A549 (cell line): ENCODE results near the gene MSL3B.

ENCODE experiments used
- ATAC-seq, 2 experiments: fragments of 200-7000 bp in 1 of 2; fragments of >200 bp in 1 of 2; cut with Nextera tagmentation in 1 of 2; cut with Tn5 transposase in 1 of 2; 3 replicates each; pipeline versions ENCODE4 v1.8.0 to v1.9.1; 2018 to 2020; ENCODE audit warnings: mild to moderate bottlenecking in 1 of 2, moderate library complexity in 1 of 2
- CTCF ChIA-PET: fragments of 300-600 bp; sonication (Branson Sonifier 250); formaldehyde crosslinking; extraction: SDS; loops from one replicate; lab custom pipeline; 2021; ENCODE audit warnings: antibody characterized with exemption, inconsistent platforms; lab: Yijun Ruan, JAX
- POLR2A ChIA-PET: fragments of 350-600 bp; formaldehyde crosslinking; extraction: SDS; loops from one replicate; lab custom pipeline; 2021; ENCODE audit warnings: antibody characterized with exemption, inconsistent platforms; lab: Yijun Ruan, JAX
- DNase-seq, 2 experiments: peaks; one replicate each; pipeline versions ENCODE4 v3.0.0 to v3.0.0-alpha.2; 2011 to 2016; ENCODE audit warnings: low read depth in 1 of 2, low spot score in 1 of 2
- FAIRE-seq: peaks from 2 replicates; lab custom pipeline; 2011; peaks lifted over from hg19 to GRCh38; lab: Jason Lieb, UNC
- H3K27ac ChIP-seq, 2 experiments: fragments of >200 bp; sonication (Bioruptor Twin); formaldehyde crosslinking; 3 replicates each; pipeline ENCODE4 v1.5.1; 2016 to 2017
- H3K4me1 ChIP-seq: fragments of >200 bp; sonication (Bioruptor Twin); formaldehyde crosslinking; 3 replicates; pipeline ENCODE4 v1.6.1; 2016
- H3K4me2 ChIP-seq: fragments of >200 bp; sonication (Bioruptor Twin); formaldehyde crosslinking; 3 replicates; pipeline ENCODE4 v1.6.1; 2016
- H3K4me3 ChIP-seq: fragments of >200 bp; sonication (Bioruptor Twin); formaldehyde crosslinking; 3 replicates; pipeline ENCODE4 v1.5.1; 2016
- H3K9me3 ChIP-seq: fragments of >200 bp; sonication (Bioruptor Twin); formaldehyde crosslinking; 3 replicates; pipeline ENCODE4 v1.6.1; 2016
- CBX8 ChIP-seq: fragments of 200-600 bp; sonication (generic); IDR thresholded peaks from 2 replicates; pipeline ENCODE4 v1.6.1; 2016
- CHD2 ChIP-seq: fragments of 150-350 bp; IDR thresholded peaks from 2 replicates; pipeline ENCODE4 v1.6.1; 2014; ENCODE audit warnings: low read length; ENCODE audit not compliant: partially characterized antibody
- EP300 ChIP-seq, 2 experiments: fragments of >200 bp; sonication (Bioruptor Twin); formaldehyde crosslinking; IDR thresholded peaks; 2 replicates in 1 of 2; 3 replicates in 1 of 2; pipeline ENCODE4 v1.6.1; 2016 to 2017
- GATA3 ChIP-seq: IDR thresholded peaks from 2 replicates; pipeline ENCODE4 v1.6.1; 2012; ENCODE audit warnings: borderline replicate concordance
- HEYL ChIP-seq: fragments of 250-450 bp; sonication (Bioruptor Pico); IDR thresholded peaks from 2 replicates; pipeline ENCODE4 v1.8.0; 2021; ENCODE audit warnings: mild to moderate bottlenecking, moderate library complexity
- HMGXB4 ChIP-seq: fragments of 250-450 bp; sonication (Bioruptor Pico); IDR thresholded peaks from 2 replicates; pipeline ENCODE4 v1.5.0; 2021; ENCODE audit warnings: mild to moderate bottlenecking, moderate library complexity, borderline replicate concordance
- JUN ChIP-seq, 2 experiments: fragments of >200 bp; sonication (Bioruptor Twin); formaldehyde crosslinking; IDR thresholded peaks; 2 replicates in 1 of 2; 3 replicates in 1 of 2; pipeline ENCODE4 v1.6.1; 2016 to 2017
- MAX ChIP-seq: IDR thresholded peaks from 2 replicates; pipeline ENCODE4 v1.6.1; 2012
- MAZ ChIP-seq: fragments of 150-350 bp; IDR thresholded peaks from 2 replicates; pipeline ENCODE4 v1.6.1; 2014; ENCODE audit warnings: antibody characterized with exemption, low read depth, low read length, borderline replicate concordance
- NR3C1 ChIP-seq: fragments of >200 bp; sonication (Bioruptor Twin); formaldehyde crosslinking; IDR thresholded peaks from 3 replicates; pipeline ENCODE4 v1.6.1; 2017
- POLR2AphosphoS2 ChIP-seq: conservative IDR thresholded peaks from 2 replicates; pipeline ENCODE4 v1.6.1; 2012; ENCODE audit warnings: low read length, improper control_type of control experiment, inconsistent platforms
- RFX5 ChIP-seq: fragments of 450-650 bp; IDR thresholded peaks from 2 replicates; pipeline ENCODE4 v1.7.1; 2014; ENCODE audit warnings: antibody characterized with exemption, mild to moderate bottlenecking, moderate library complexity
- RNF2 ChIP-seq: fragments of 200-600 bp; sonication (generic); IDR thresholded peaks from 2 replicates; pipeline ENCODE4 v1.6.1; 2016; ENCODE audit warnings: low read depth, mild to moderate bottlenecking, antibody characterized with exemption, moderate library complexity, borderline replicate concordance
- TP53 ChIP-seq: fragments of 250-450 bp; sonication (Bioruptor Pico); IDR thresholded peaks from 2 replicates; pipeline ENCODE4 v1.5.0; 2021; ENCODE audit warnings: mild to moderate bottlenecking, moderate library complexity
- USF2 ChIP-seq: fragments of 450-650 bp; IDR thresholded peaks from 2 replicates; pipeline ENCODE4 v1.6.1; 2014; ENCODE audit warnings: antibody characterized with exemption
- WGBS: methylation state at CpG from one replicate; pipeline ENCODE4 v1.1.6; 2017; ENCODE audit errors: missing lambda C conversion rate; 5-methylcytosine and 5-hydroxymethylcytosine counted together

Gene MSL3B

GRCh38 chr2:233847248-233847898 lies 20.8 kb downstream of the MSL3B start:
- Histone ChIP-seq H3K27ac (peak overlapping the region; percentile 19 to 83; a peak in 5 of 6 replicates), H3K4me2 (0 out of 3 replicates have a peak overlapping the region, but pooled peaks have one; percentile 9), H3K9me3 (no peaks in the 10 kb centered on the region), H3K4me3 (no peak overlapping the region), H3K4me1 (peaks cover 70% of the 10 kb centered on the region)
- POLR2A ChIA-PET, result no interaction called here
- TF ChIP-seq CHD2 (no peak), JUN (IDR thresholded peaks at IDR 0.05) (no peak; a peak in 1 of 5 replicates)
- FAIRE-seq (no peak), DNase-seq (peak in 1 of 2 experiments; percentile 3), ATAC-seq (no peak)
- CTCF ChIA-PET, result interaction anchor here (1.2 to 5.2 kb wide), 3 partner anchors 11 to 68 kb away, joined by 4 to 32 read pairs (median 4); no protein-coding TSS in a partner anchor
- WGBS, result 88% methylated on average over 13 of the region's 13 CpGs

- FAIRE-seq (no peak), ATAC-seq (peak in 1 of 2 experiments; percentile 11; a peak in 2 of 6 replicates), DNase-seq (no peak)
- WGBS, result 81% methylated on average over 16 of the region's 16 CpGs
- ChIA-PET POLR2A (no interaction called here), CTCF (interaction anchor here (0.7 to 6.4 kb wide), 5 partner anchors 11 to 398 kb away, joined by 3 to 32 read pairs (median 4); no protein-coding TSS in a partner anchor)
- Histone ChIP-seq H3K4me2 (no peak overlapping the region; the same call in 2 of the 3 replicates), H3K4me1 (peaks cover 75% of the 10 kb centered on the region), H3K9me3 (no peaks in the 10 kb centered on the region), H3K27ac (peak overlapping the region; percentile 10 to 83; a peak in 4 of 6 replicates), H3K4me3 (no peak overlapping the region)
- TF ChIP-seq NR3C1 (no peak), POLR2AphosphoS2 (0 out of 2 replicates have a peak, but pooled peaks have one; percentile 68)
These were observed 21.6 kb downstream of the MSL3B start for GRCh38 chr2:233846387-233847247.

- Histone ChIP-seq H3K9me3 (no peaks in the 10 kb centered on the region), H3K4me3 (no peak overlapping the region)
- no peak for FAIRE-seq
- CTCF ChIA-PET, result interaction anchor here (1.1 to 6.4 kb wide), 4 partner anchors 8 to 397 kb away, joined by 3 to 32 read pairs (median 16); no protein-coding TSS in a partner anchor
- TF ChIP-seq EP300 (IDR thresholded peaks at IDR 0.05) (no peak), HEYL (CRISPR knock-in tag) (no peak), RNF2 (no peak), RFX5 (no peak), USF2 (no peak), MAZ (no peak), GATA3 (no peak), NR3C1 (no peak), CBX8 (no peak), JUN (IDR thresholded peaks at IDR 0.05) (no peak), TP53 (no peak)
- TF ChIP-seq, all 56 proteins: peak for 0
- ATAC-seq (no peak), DNase-seq (no peak)
- POLR2A ChIA-PET, result no interaction called here
- H3K4me2 ChIP-seq, result no peak overlapping the region
- H3K27ac ChIP-seq, result peak overlapping the region; percentile 8 to 83; a peak in 3 of 6 replicates
- 95% methylated on average over 1 of the region's 1 CpG for WGBS
- peaks cover 75% of the 10 kb centered on the region for H3K4me1 ChIP-seq
These were observed 22.7 kb downstream of the MSL3B start for GRCh38 chr2:233845301-233846060.

- FAIRE-seq (no peak), DNase-seq (no peak)
- WGBS, result 72% methylated on average over 3 of the region's 3 CpGs
These were observed 23.4 kb downstream of the MSL3B start for GRCh38 chr2:233844836-233845235.

More at GRCh38 chr2:233844836-233845235, 23.4 kb downstream of the MSL3B start:
- H3K27ac ChIP-seq, result peak overlapping the region in 1 of 2 experiments; percentile 83; a peak in 2 of 6 replicates
- no peak for ATAC-seq
- H3K4me3 ChIP-seq, result no peak overlapping the region
- TF ChIP-seq HMGXB4 (CRISPR knock-in tag) (no peak), MAX (no peak)
- H3K9me3 ChIP-seq, result no peaks in the 10 kb centered on the region
- CTCF ChIA-PET, result interaction anchor here (1.1 to 6.4 kb wide), 2 partner anchors 8 to 12 kb away, joined by 3 to 28 read pairs; no protein-coding TSS in a partner anchor
- peaks cover 75% of the 10 kb centered on the region for H3K4me1 ChIP-seq
- no peak overlapping the region for H3K4me2 ChIP-seq
- POLR2A ChIA-PET, result no interaction called here
